Upper lobe of left lung (tissue), 6 donors: ENCODE measurements around the gene DNAJC13. TPM values are rescaled to one million over a fixed set of nuclear protein-coding genes. Genes with fewer than 3 reads are reported as not detected.

Experiments
- ATAC-seq, 2 donors: fragments of 200-7000 bp; cut with Tn5 transposase; one replicate each; pipeline ENCODE4 v1.9.1; 2022; ENCODE audit warnings: mild to moderate bottlenecking in 2 of 2, moderate library complexity in 2 of 2; ENCODE audit not compliant: low FRiP score in 2 of 2
- DNase-seq, 2 donors: peaks; one replicate each; pipeline ENCODE4 v3.0.0-alpha.2; 2019 to 2020
- H3K27ac ChIP-seq, 4 donors: fragments of 200-600 bp; sonication (generic); one replicate each; pipeline ENCODE4 v1.5.1; 2016 to 2019
- H3K27me3 ChIP-seq, 4 donors: fragments of 200-600 bp; sonication (generic); one replicate each; pipeline ENCODE4 v1.5.1; 2017 to 2019
- H3K36me3 ChIP-seq, 4 donors: fragments of 200-600 bp; sonication (generic); one replicate each; pipeline ENCODE4 v1.5.1; 2016 to 2019
- H3K4me1 ChIP-seq, 4 donors: fragments of 200-600 bp; sonication (generic); one replicate each; pipeline ENCODE4 v1.5.1; 2018 to 2019
- H3K4me3 ChIP-seq, 4 donors: fragments of 200-600 bp; sonication (generic); one replicate each; pipeline ENCODE4 v1.5.1; 2017 to 2019; ENCODE audit warnings: mild to moderate bottlenecking in 2 of 4, moderate library complexity in 1 of 4
- H3K9me3 ChIP-seq, 4 donors: fragments of 200-600 bp; sonication (generic); one replicate each; pipeline ENCODE4 v1.5.1; 2018 to 2019
- CTCF ChIP-seq, 6 experiments: fragments of 450-650 bp in 4 of 6; fragments of 200-600 bp in 2 of 6; sonication (generic) in 2 of 6; IDR thresholded peaks; one replicate each; pipeline ENCODE4 v1.5.1; 2016 to 2019; ENCODE audit warnings: antibody characterized with exemption in 6 of 6
- EP300 ChIP-seq, 4 donors: sonication (generic); formaldehyde crosslinking; IDR thresholded peaks; one replicate each; pipeline ENCODE4 v1.5.1; 2017; ENCODE audit warnings: antibody characterized with exemption in 4 of 4, control low read depth in 2 of 4
- POLR2A ChIP-seq, 4 donors: fragments of 450-650 bp; IDR thresholded peaks; one replicate each; pipeline ENCODE4 v1.5.1; 2016 to 2017; ENCODE audit warnings: antibody characterized with exemption in 4 of 4, mild to moderate bottlenecking in 2 of 4
- POLR2AphosphoS5 ChIP-seq, 2 donors: sonication (generic); formaldehyde crosslinking; IDR thresholded peaks; one replicate each; pipeline ENCODE4 v1.5.1; 2017; ENCODE audit warnings: antibody characterized with exemption in 2 of 2
- WGBS, 2 donors: methylation state at CpG; one replicate each; pipeline ENCODE4 v1.1.5; 2017 to 2018; 5-methylcytosine and 5-hydroxymethylcytosine counted together
- total RNA-seq, 6 donors: library from RNA; depleted of rRNA in 4 of 6; stranded (reverse); fragments of >200 nt in 4 of 6; gene quantifications; one replicate each; pipeline versions ENCODE4 v1.1.0 to v1.2.1, GENCODE V29; 2016 to 2021
- donor health status: DM: no; HTN: no; CAD: no; lungs with moderate emphysema.
- donor health status: DM: no; HTN: yes; CAD: no; lungs with severe emphysema.

Gene DNAJC13
- total RNA-seq, 6 donors from 2014 or later: 29.1 to 54.9 (median 35.1) TPM

- H3K4me3 ChIP-seq: no peak overlapping the region
- no peaks in the 10 kb centered on the region for H3K27me3 ChIP-seq
- no peaks in the 10 kb centered on the region for H3K9me3 ChIP-seq
- no peak for TF ChIP-seq POLR2A (IDR thresholded peaks at IDR 0.05)
- no peak for TF ChIP-seq POLR2AphosphoS5 (IDR thresholded peaks at IDR 0.05)
- no peak for TF ChIP-seq CTCF (IDR thresholded peaks at IDR 0.05)
- TF ChIP-seq EP300 (IDR thresholded peaks at IDR 0.05): no peak
- H3K4me1 ChIP-seq: peaks cover 4 to 18% (median 15%) of the 10 kb centered on the region in 4 donors
- ATAC-seq: no peak
- WGBS, 2 donors: 97 to 98% methylated on average over 3 of the region's 3 CpGs
- H3K27ac ChIP-seq: no peak overlapping the region
- peaks cover 0 to 15% (median 0%) of the 10 kb centered on the region in 4 donors for H3K36me3 ChIP-seq
- DNase-seq: no peak
Measured at GRCh38 chr3:132433121-132433520, 15.8 kb downstream of the DNAJC13 start.

GRCh38 chr3:132435224-132435910 lies 18.1 kb downstream of the DNAJC13 start:
- ATAC-seq: no peak
- TF ChIP-seq POLR2AphosphoS5 (IDR thresholded peaks at IDR 0.05): no peak
- no peak for TF ChIP-seq CTCF (IDR thresholded peaks at IDR 0.05)
- TF ChIP-seq POLR2A (IDR thresholded peaks at IDR 0.05): no peak
- TF ChIP-seq EP300 (IDR thresholded peaks at IDR 0.05): no peak
- Histone ChIP-seq H3K9me3 (no peaks in the 10 kb centered on the region), H3K36me3 (peaks cover 0 to 23% (median 0%) of the 10 kb centered on the region in 4 donors), H3K4me1 (peaks cover 4 to 18% (median 15%) of the 10 kb centered on the region in 4 donors), H3K27me3 (no peaks in the 10 kb centered on the region), H3K4me3 (no peak overlapping the region), H3K27ac (peak overlapping the region in 2 of 4 donors; percentile 46 to 54)
- no peak for DNase-seq
- WGBS, 2 donors: 77 to 87% methylated on average over 3 of the region's 3 CpGs

- DNase-seq (no peak), ATAC-seq (no peak)
- no peaks in the 10 kb centered on the region for H3K9me3 ChIP-seq
- 48 to 57% methylated on average over 7 of the region's 7 CpGs for WGBS, 2 donors
- H3K36me3 ChIP-seq: peaks cover 0 to 23% (median 0%) of the 10 kb centered on the region in 4 donors
- TF ChIP-seq POLR2A (IDR thresholded peaks at IDR 0.05) (no peak), POLR2AphosphoS5 (IDR thresholded peaks at IDR 0.05) (no peak), EP300 (IDR thresholded peaks at IDR 0.05) (no peak), CTCF (IDR thresholded peaks at IDR 0.05) (no peak)
- H3K27ac ChIP-seq: peak overlapping the region in 2 of 4 donors; percentile 46 to 54
- no peak overlapping the region for H3K4me3 ChIP-seq
- H3K27me3 ChIP-seq: no peaks in the 10 kb centered on the region
- H3K4me1 ChIP-seq: peaks cover 4 to 18% (median 15%) of the 10 kb centered on the region in 4 donors
Measured at GRCh38 chr3:132435911-132436425, 18.7 kb downstream of the DNAJC13 start.

GRCh38 chr3:132443421-132443820 lies 26.1 kb downstream of the DNAJC13 start:
- Histone ChIP-seq H3K27me3 (no peaks in the 10 kb centered on the region), H3K27ac (no peak overlapping the region), H3K9me3 (no peaks in the 10 kb centered on the region), H3K4me3 (no peak overlapping the region), H3K36me3 (peaks cover 0 to 8% (median 0%) of the 10 kb centered on the region in 4 donors), H3K4me1 (peaks cover 9 to 25% (median 16%) of the 10 kb centered on the region in 4 donors)
- WGBS, 2 donors: 74 to 81% methylated on average over 5 of the region's 5 CpGs
- no peak for TF ChIP-seq POLR2A (IDR thresholded peaks at IDR 0.05)
- no peak for TF ChIP-seq EP300 (IDR thresholded peaks at IDR 0.05)
- TF ChIP-seq POLR2AphosphoS5 (IDR thresholded peaks at IDR 0.05): no peak
- no peak for TF ChIP-seq CTCF (IDR thresholded peaks at IDR 0.05)
- DNase-seq (no peak), ATAC-seq (no peak)
